Gastroesophageal sphincter (tissue), 3 donors: Measurements from ENCODE around the gene MICALL2.

Experiments
- EP300 ChIP-seq: sonication (generic); formaldehyde crosslinking; IDR thresholded peaks from one replicate; pipeline ENCODE4 v1.6.1; 2017; ENCODE audit warnings: antibody characterized with exemption, mild to moderate bottlenecking
- POLR2AphosphoS5 ChIP-seq: sonication (generic); formaldehyde crosslinking; IDR thresholded peaks from one replicate; pipeline ENCODE4 v1.6.1; 2017; ENCODE audit warnings: antibody characterized with exemption
- TF ChIP-seq, protein P1 (sequence below), 4 experiments: fragments of 200-600 bp in 2 of 4; fragments of 450-650 bp in 2 of 4; sonication (generic) in 1 of 4; IDR thresholded peaks; one replicate each; pipeline ENCODE4 v1.5.1; 2017 to 2019; ENCODE audit warnings: antibody characterized with exemption in 4 of 4, mild to moderate bottlenecking in 2 of 4, moderate library complexity in 2 of 4

DNA sequence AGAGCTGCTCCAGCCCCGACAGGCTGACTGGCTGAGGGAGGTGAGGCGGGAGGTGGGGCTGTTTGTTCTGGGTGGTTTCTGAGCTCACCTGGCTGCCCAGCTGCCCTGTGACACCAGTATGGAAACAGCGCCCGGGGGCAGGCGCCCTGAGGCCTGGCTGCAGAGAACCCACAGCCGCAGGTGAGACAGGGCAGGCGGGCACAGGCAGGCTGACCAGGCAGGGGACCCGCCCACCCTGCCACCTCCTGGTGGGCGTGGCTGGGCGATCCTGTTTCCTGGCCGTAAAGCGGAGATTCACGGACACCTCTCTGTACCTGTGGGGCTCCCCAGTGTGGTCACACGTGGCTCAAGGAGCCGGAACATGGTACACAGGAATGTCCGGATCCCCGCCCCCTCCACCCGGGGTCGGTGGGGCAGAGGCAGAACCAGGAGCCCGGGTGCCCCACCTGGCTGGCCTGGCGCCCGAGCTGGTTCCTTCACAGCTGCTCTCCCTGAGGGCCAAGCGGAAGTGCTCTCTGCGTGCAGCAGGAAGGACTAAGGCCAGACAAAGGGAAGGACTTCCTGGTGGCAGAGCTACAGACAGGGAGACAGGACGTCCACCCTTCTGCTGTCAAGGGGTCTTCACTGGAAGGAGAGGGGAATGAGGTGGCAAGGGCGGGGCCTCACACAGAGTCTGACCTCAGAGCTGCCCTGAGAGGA is 3.9 kb downstream of the MICALL2 start:
- TF ChIP-seq, protein P1, sequence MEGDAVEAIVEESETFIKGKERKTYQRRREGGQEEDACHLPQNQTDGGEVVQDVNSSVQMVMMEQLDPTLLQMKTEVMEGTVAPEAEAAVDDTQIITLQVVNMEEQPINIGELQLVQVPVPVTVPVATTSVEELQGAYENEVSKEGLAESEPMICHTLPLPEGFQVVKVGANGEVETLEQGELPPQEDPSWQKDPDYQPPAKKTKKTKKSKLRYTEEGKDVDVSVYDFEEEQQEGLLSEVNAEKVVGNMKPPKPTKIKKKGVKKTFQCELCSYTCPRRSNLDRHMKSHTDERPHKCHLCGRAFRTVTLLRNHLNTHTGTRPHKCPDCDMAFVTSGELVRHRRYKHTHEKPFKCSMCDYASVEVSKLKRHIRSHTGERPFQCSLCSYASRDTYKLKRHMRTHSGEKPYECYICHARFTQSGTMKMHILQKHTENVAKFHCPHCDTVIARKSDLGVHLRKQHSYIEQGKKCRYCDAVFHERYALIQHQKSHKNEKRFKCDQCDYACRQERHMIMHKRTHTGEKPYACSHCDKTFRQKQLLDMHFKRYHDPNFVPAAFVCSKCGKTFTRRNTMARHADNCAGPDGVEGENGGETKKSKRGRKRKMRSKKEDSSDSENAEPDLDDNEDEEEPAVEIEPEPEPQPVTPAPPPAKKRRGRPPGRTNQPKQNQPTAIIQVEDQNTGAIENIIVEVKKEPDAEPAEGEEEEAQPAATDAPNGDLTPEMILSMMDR (IDR thresholded peaks at IDR 0.05): no peak
- TF ChIP-seq EP300 (no peak), POLR2AphosphoS5 (no peak)
